GM06990 (cell line): ENCODE measurements around the gene MYCN.

Experiments
- DNase-seq: peaks from one replicate; pipeline ENCODE4 v3.0.0-alpha.2; 2011; ENCODE audit not compliant: insufficient read length; ENCODE audit errors: extremely low read depth
- H3K27me3 ChIP-seq: replicated peaks from 2 replicates; pipeline ENCODE4 v1.6.0; 2011; ENCODE audit warnings: low read length; ENCODE audit not compliant: control insufficient read depth, insufficient read depth
- H3K36me3 ChIP-seq: 2 replicates; pipeline ENCODE4 v1.5.1; 2011; ENCODE audit warnings: low read length; ENCODE audit not compliant: control insufficient read depth, insufficient read depth
- H3K4me3 ChIP-seq: replicated peaks from 2 replicates; pipeline ENCODE4 v1.5.1; 2011; ENCODE audit warnings: low read depth, mild to moderate bottlenecking, control low read depth, low read length
- CTCF ChIP-seq: IDR thresholded peaks from 2 replicates; pipeline ENCODE4 v1.5.1; 2011; ENCODE audit warnings: low read length, control low read depth, mild to moderate bottlenecking, inconsistent platforms; ENCODE audit not compliant: insufficient read depth, poor library complexity, severe bottlenecking

Gene MYCN

GRCh38 chr2:15894481-15895144 lies 45.7 kb upstream of the MYCN start:
- H3K4me3 ChIP-seq: no peak overlapping the region
- TF ChIP-seq CTCF: no peak
- no peaks in the 10 kb centered on the region for H3K36me3 ChIP-seq
- DNase-seq: no peak
- no peaks in the 10 kb centered on the region; the same call in 1 of the 2 replicates for H3K27me3 ChIP-seq

DNA sequence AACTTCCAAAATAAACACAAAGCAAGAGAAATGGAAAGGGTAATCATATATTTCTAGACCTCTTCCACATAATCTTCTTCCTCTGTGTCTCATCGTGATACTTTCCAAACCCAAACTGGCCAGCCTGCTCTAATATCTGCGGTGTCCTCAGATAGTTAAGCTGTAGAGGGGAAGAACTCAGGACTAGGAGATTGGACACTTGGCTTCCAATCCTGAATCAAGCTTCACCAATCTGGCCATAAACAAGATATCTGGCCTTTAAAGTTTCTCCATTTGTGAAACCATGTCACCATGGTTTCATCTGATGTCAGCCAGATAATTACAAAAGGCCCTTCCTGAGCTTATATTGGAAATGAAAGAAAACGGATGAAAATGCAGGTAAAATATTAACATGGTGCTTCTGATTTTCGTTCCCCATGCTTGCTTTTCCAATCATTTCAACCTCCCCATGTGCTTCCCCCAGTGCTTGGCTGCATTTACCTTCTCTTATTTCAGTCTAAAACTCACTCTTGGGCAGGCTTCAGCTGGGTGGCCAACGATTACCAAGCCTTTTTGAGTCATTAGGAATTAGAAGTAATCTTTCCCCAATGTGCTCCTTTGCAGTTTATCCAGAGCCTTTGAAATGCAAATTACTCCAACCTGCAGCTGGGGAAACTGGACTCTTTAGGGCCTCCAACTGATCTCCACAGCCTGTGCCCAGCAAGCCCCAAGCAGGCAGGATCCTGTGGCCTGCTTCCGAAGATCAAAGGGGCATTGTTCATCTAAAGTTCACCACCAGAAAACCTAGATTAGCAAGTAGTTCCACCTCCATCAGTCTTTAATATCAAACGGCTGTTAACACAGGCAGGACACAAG lies 44.5 kb upstream of the MYCN start:
- DNase-seq: no peak
- no peaks in the 10 kb centered on the region; the same call in 1 of the 2 replicates for H3K27me3 ChIP-seq
- no peaks in the 10 kb centered on the region for H3K36me3 ChIP-seq
- TF ChIP-seq CTCF: no peak
- H3K4me3 ChIP-seq: no peak overlapping the region

GRCh38 chr2:15896859-15897258 lies 43.5 kb upstream of the MYCN start:
- no peak for DNase-seq
- Histone ChIP-seq H3K27me3 (no peaks in the 10 kb centered on the region), H3K36me3 (no peaks in the 10 kb centered on the region), H3K4me3 (no peak overlapping the region)
- TF ChIP-seq CTCF: no peak

GRCh38 chr2:15897431-15898098 lies 42.8 kb upstream of the MYCN start:
- Histone ChIP-seq H3K36me3 (no peaks in the 10 kb centered on the region), H3K27me3 (no peaks in the 10 kb centered on the region), H3K4me3 (no peak overlapping the region)
- TF ChIP-seq CTCF: no peak
- no peak for DNase-seq

DNA sequence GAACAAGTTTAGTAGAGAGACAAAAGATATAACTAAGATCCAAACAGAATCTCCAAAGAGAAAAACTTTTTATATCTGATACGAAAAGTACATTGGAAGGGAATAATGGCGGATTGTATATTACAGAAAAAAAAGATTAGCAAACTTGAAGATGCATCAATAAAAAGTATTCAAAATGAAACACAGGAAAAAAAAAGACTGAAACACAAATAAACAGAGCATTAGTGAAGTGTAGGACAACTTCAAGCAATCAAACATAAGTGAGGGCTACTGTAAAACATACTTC lies 41.1 kb upstream of the MYCN start:
- TF ChIP-seq CTCF: no peak
- no peaks in the 10 kb centered on the region for H3K27me3 ChIP-seq

More for the DNA sequence above, 41.1 kb upstream of the MYCN start:
- no peaks in the 10 kb centered on the region for H3K36me3 ChIP-seq
- no peak for DNase-seq
- H3K4me3 ChIP-seq: no peak overlapping the region
